ENCODE results near the gene CNNM2.
"Not testable (repeated sequence)": the region's sequence is repeated elsewhere in the genome, so short reads cannot be mapped to it uniquely, and the experiment has no call there.

Gene CNNM2

DNA sequence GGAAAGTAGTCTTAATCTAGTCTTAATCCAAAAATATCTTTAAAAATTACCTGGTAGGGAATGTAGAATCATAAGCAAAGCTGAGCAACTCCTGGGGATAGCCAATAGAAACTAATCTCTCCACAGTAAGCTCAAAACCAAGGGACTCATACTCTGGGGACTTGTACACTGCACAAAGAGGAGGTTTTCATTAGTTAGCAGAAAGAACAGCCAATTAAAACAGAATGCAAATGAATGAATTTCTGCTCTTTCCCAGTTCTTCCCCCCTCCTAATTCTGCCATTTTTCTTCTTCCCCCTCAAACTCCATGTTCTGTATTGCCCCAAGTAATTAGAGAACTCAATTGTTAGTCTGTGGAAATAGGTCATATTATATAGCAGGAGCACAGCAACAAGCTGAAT, 188.4 kb downstream of the CNNM2 start:
- DNase-seq (ENCODE audit: low read depth in 2 of 2): no peak

GRCh38 chr10:103109821-103110220, 191.7 kb downstream of the CNNM2 start:
- no peak for DNase-seq (ENCODE audit: low read depth in 2 of 2)

DNA sequence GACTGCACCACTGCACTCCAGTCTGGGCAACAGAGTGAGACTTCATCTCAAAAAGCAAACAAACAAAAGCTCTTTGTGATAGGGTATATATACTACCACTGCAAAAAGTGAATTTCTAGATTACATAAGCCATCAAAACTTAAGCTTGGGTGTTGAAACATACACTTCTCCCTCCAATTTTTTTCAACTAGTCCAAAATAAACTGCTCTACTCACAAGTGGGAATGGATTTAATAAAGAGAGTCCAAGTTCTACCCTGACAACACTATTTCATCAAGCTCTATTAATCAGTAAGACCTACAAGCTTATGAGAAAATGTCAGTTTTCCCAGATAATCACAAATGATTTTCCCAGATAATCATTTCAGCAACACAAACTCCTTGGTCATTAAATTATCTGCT, 192.3 kb downstream of the CNNM2 start:
- DNase-seq (ENCODE audit: low read depth in 2 of 2): no peak

- no peak for DNase-seq (ENCODE audit: low read depth in 2 of 2)
These were observed 193.2 kb downstream of the CNNM2 start for GRCh38 chr10:103111031-103111917.

DNA sequence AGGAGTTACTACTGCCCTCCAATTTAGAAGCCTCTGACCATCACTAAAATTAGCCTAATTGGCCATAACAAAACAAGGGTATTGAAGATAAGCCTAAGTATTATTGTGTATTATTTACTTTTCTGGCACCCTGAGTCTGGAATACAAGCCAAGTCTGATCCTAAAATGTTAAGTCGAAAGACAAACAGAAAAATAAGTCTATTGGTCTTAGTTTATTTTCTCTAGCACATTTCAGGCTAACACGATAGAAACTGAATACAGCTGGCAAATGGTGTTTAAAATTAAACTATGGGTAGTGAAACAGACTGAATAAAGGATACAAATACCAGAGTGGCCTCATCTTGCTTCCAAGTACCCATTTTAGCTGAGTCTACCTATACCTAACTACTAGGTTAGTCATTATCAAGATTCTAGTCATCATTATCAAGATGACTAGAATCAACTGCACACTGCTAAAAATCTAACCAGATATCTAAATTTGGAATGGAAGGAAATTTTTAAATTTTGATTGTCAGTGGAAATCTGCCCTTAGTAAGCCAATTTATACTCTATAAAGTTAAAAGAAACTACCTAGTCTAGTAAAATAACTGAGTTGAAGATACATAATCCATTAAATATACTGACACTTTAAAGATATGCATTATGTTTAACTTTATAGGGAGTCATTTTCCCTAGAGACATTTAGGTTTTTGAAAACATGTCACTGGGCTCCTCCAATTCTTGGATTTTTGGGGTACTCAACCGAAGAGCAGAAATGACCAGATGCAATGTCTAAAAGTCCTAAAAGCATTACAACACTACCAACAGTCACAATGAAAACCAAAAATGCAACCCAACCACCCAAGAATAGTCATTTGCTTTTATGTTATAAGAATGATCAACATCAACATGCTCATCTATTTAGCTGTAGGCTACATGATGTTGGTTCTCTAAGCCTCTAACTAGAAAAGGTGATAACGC, 194.1 kb downstream of the CNNM2 start:
- DNase-seq (ENCODE audit: low read depth in 2 of 2): no peak

DNA sequence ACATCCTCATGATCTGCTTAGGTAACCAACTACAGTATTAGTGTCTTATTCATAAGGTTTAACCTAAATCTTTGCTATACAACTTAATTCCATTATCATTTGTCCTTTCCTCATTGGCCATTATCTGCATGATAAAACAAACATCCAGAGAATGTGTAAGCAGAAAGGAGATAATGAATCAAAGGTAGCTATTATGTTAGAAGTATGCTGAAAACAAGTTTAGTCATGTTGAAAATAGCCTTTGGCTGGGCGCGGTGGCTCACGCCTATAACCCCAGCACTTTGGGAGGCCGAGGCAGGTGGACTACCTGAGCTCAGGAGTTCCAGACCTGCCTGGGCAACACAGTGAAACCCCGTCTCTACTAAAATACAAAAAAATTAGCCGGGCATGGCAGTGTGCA, 196.8 kb downstream of the CNNM2 start:
- DNase-seq (ENCODE audit: low read depth in 2 of 2): no peak

- no peak for DNase-seq (ENCODE audit: low read depth in 2 of 2)
These were observed 199.2 kb downstream of the CNNM2 start for GRCh38 chr10:103117247-103117646.

GRCh38 chr10:103120546-103120945, 202.5 kb downstream of the CNNM2 start:
- DNase-seq (ENCODE audit: low read depth in 2 of 2): no peak

GRCh38 chr10:103120977-103121735, 203.1 kb downstream of the CNNM2 start:
- no peak for DNase-seq (ENCODE audit: low read depth in 2 of 2)

GRCh38 chr10:103123282-103124024, 205.4 kb downstream of the CNNM2 start:
- no peak for DNase-seq (ENCODE audit: low read depth in 2 of 2)

DNA sequence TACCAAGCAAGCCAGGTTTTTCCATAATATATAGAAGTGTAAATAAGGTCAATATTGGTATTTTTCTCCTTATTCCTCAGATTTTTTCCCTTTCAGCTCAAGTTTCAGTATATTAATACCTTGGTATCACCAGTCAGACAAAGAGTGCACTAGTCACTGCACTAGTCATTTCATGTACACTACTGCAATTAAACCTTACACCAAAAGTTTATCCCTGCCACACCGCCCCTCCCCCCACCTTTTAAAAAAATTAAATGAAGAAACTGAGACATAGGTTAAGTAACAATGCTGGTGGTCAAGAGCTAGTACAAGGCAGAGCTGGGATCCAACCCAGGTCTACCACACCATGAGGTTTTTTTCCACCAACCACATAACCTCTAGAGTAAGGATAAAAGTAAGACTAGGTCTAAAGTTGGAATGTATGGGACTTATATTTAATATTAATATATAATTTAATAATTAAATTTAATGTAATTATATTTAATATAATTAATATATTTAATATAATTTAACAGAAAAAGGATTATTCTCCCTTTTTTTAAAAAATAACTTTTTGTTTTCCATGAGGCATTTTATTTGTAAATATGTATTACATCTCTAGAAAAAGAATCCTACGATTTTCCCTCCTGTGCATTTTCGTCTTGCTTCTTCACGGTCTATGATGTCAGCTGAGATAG, 206.5 kb downstream of the CNNM2 start:
- DNase-seq (ENCODE audit: low read depth in 2 of 2): no peak

- DNase-seq (ENCODE audit: low read depth in 2 of 2): no peak
These were observed 207.5 kb downstream of the CNNM2 start for GRCh38 chr10:103125323-103126267.

- no peak for DNase-seq (ENCODE audit: low read depth in 2 of 2)
These were observed 209.1 kb downstream of the CNNM2 start for GRCh38 chr10:103127241-103127640.

- not testable (repeated sequence) for DNase-seq (ENCODE audit: low read depth in 2 of 2)
These were observed 212.1 kb downstream of the CNNM2 start for GRCh38 chr10:103130180-103130579.

- DNase-seq (ENCODE audit: low read depth in 2 of 2): no peak
These were observed 212.8 kb downstream of the CNNM2 start for GRCh38 chr10:103130910-103131309.

- DNase-seq (ENCODE audit: low read depth in 2 of 2): peak in 1 of 2 experiments; percentile 11
These were observed 217.1 kb downstream of the CNNM2 start for GRCh38 chr10:103135168-103135567.

- no peak for DNase-seq (ENCODE audit: low read depth in 2 of 2)
These were observed 221.7 kb downstream of the CNNM2 start for GRCh38 chr10:103139803-103140202.
